Endodermal cell (in vitro differentiated cells): Measurements from ENCODE around the gene NEDD4L. TPM values are rescaled to one million over a fixed set of nuclear protein-coding genes. Genes with fewer than 3 reads are reported as not detected.

Experiments
- DNase-seq: peaks from one replicate; pipeline ENCODE4 v3.0.0-alpha.2; 2017
- H3K27ac ChIP-seq: 2 replicates; pipeline ENCODE4 v1.5.1; 2013; ENCODE audit warnings: mild to moderate bottlenecking, low read depth, low read length, moderate library complexity
- H3K27me3 ChIP-seq: 2 replicates; pipeline ENCODE4 v1.6.1; 2013; ENCODE audit warnings: mild to moderate bottlenecking, low read length, moderate library complexity; ENCODE audit not compliant: insufficient read depth, control insufficient read depth, poor library complexity, severe bottlenecking
- H3K36me3 ChIP-seq: 2 replicates; pipeline ENCODE4 v1.7.0; 2013; ENCODE audit warnings: mild to moderate bottlenecking, low read length, moderate library complexity; ENCODE audit not compliant: control insufficient read depth, insufficient read depth
- H3K4me1 ChIP-seq: one replicate; pipeline ENCODE4 v1.7.0; 2013; ENCODE audit warnings: low read length; ENCODE audit not compliant: control insufficient read depth, insufficient read depth
- H3K4me3 ChIP-seq: 2 replicates; pipeline ENCODE4 v1.5.1; 2013; ENCODE audit warnings: mild to moderate bottlenecking, low read length, moderate library complexity
- H3K9ac ChIP-seq: 2 replicates; pipeline ENCODE4 v1.6.1; 2013; ENCODE audit warnings: mild to moderate bottlenecking, low read length, moderate library complexity; ENCODE audit not compliant: poor library complexity, severe bottlenecking; ENCODE audit errors: extremely low read depth
- H3K9me3 ChIP-seq: 2 replicates; pipeline ENCODE4 v1.6.1; 2013; ENCODE audit warnings: mild to moderate bottlenecking, low read length, moderate library complexity; ENCODE audit not compliant: control insufficient read depth
- H3K27ac Mint-ChIP-seq: 2 replicates; pipeline ENCODE4 v1.8.0; 2020; ENCODE audit warnings: mixed read lengths
- H3K27me3 Mint-ChIP-seq: 2 replicates; pipeline ENCODE4 v1.8.0; 2021; ENCODE audit warnings: mild to moderate bottlenecking, mixed read lengths; ENCODE audit not compliant: insufficient read depth
- H3K36me3 Mint-ChIP-seq: 2 replicates; pipeline ENCODE4 v1.8.0; 2020; ENCODE audit warnings: low read depth, mixed read lengths
- H3K4me1 Mint-ChIP-seq: 2 replicates; pipeline ENCODE4 v1.8.0; 2020; ENCODE audit warnings: mixed read lengths
- H3K4me3 Mint-ChIP-seq: 2 replicates; pipeline ENCODE4 v1.8.0; 2020; ENCODE audit warnings: mild to moderate bottlenecking, moderate library complexity, mixed read lengths
- H3K9me3 Mint-ChIP-seq: 2 replicates; pipeline ENCODE4 v1.8.0; 2020; ENCODE audit warnings: mild to moderate bottlenecking, mixed read lengths
- CTCF ChIP-seq: fragments of 200-600 bp; sonication (generic); conservative IDR thresholded peaks from 2 replicates; pipeline ENCODE4 v1.5.0; 2021; ENCODE audit warnings: antibody characterized with exemption, mild to moderate bottlenecking
- WGBS, 2 experiments: methylation state at CpG; one replicate each; pipeline versions ENCODE4 v1.1.5 to v1.1.7; 2013; ENCODE audit warnings: missing lambda C conversion rate in 2 of 2, mixed read lengths in 1 of 2; ENCODE audit not compliant: insufficient coverage in 1 of 2, insufficient read length in 1 of 2; 5-methylcytosine and 5-hydroxymethylcytosine counted together
- total RNA-seq, 2 donors: library from RNA; stranded (reverse); fragmentation: NEBNext Ultra II Directional in 1 of 2; extraction: Animal tissue kit (Norgen Biotek cat#: 25700) in 1 of 2; gene quantifications; 2 replicates in 1 of 2; 3 replicates in 1 of 2; pipeline ENCODE4 v1.2.1, GENCODE V29; 2021

NEDD4L gene
- total RNA-seq, 2 donors from 2014 or later = 70.5 to 75.3 TPM

GRCh38 chr18:58158008-58158407 is 114.0 kb downstream of the NEDD4L start:
- Mint-ChIP-seq H3K27me3 (no peaks in the 10 kb centered on the region), H3K4me3 (no peak overlapping the region), H3K4me1 (peaks cover 15% of the 10 kb centered on the region), H3K27ac (no peak overlapping the region), H3K9me3 (no peaks in the 10 kb centered on the region), H3K36me3 (no peaks in the 10 kb centered on the region)
- Histone ChIP-seq H3K27me3 (no peaks in the 10 kb centered on the region), H3K36me3 (no peaks in the 10 kb centered on the region), H3K4me1 (no peaks in the 10 kb centered on the region), H3K27ac (no peak overlapping the region), H3K9ac (no peak overlapping the region), H3K4me3 (no peak overlapping the region), H3K9me3 (no peaks in the 10 kb centered on the region)
- DNase-seq = no peak
- WGBS, 2 experiments = 100% methylated on average over 1 of the region's 1 CpG
- no peak for TF ChIP-seq CTCF

GRCh38 chr18:58158459-58158858 is 114.4 kb downstream of the NEDD4L start:
- Mint-ChIP-seq H3K4me1 (peaks cover 15% of the 10 kb centered on the region), H3K4me3 (no peak overlapping the region), H3K27me3 (no peaks in the 10 kb centered on the region), H3K27ac (no peak overlapping the region), H3K36me3 (no peaks in the 10 kb centered on the region), H3K9me3 (no peaks in the 10 kb centered on the region)
- DNase-seq = no peak
- Histone ChIP-seq H3K36me3 (no peaks in the 10 kb centered on the region), H3K9me3 (no peaks in the 10 kb centered on the region), H3K27me3 (no peaks in the 10 kb centered on the region), H3K27ac (no peak overlapping the region), H3K4me3 (no peak overlapping the region), H3K9ac (no peak overlapping the region), H3K4me1 (no peaks in the 10 kb centered on the region)
- 92 to 93% methylated on average over 5 of the region's 5 CpGs for WGBS, 2 experiments
- TF ChIP-seq CTCF = no peak

GRCh38 chr18:58161659-58162058 is 117.6 kb downstream of the NEDD4L start:
- DNase-seq = peak; percentile 75
- no peaks in the 10 kb centered on the region for H3K36me3 ChIP-seq
- Mint-ChIP-seq H3K36me3 (peaks cover 6% of the 10 kb centered on the region), H3K4me1 (peaks cover 11% of the 10 kb centered on the region), H3K4me3 (no peak overlapping the region), H3K27me3 (no peaks in the 10 kb centered on the region), H3K27ac (no peak overlapping the region), H3K9me3 (no peaks in the 10 kb centered on the region)
- no peaks in the 10 kb centered on the region for H3K9me3 ChIP-seq
- TF ChIP-seq CTCF = no peak
- no peaks in the 10 kb centered on the region for H3K27me3 ChIP-seq
- WGBS, 2 experiments = 61 to 67% methylated on average over 1 to 2 of the region's 3 CpGs
- no peaks in the 10 kb centered on the region for H3K4me1 ChIP-seq
- no peak overlapping the region for H3K9ac ChIP-seq
- no peak overlapping the region for H3K4me3 ChIP-seq
- no peak overlapping the region for H3K27ac ChIP-seq
